NK-92 (cell line): ENCODE measurements around the gene DHCR24.

Experiments used
- DNase-seq: peaks from one replicate; lab custom pipeline; 2025; ENCODE audit not compliant: unreplicated experiment; lab: John Stamatoyannopoulos, UW

Gene DHCR24

GRCh38 chr1:54818461-54819194 lies 68.4 kb downstream of the DHCR24 start:
- DNase-seq, result no peak

GRCh38 chr1:54816951-54817350 lies 70.0 kb downstream of the DHCR24 start:
- no peak for DNase-seq

DNA sequence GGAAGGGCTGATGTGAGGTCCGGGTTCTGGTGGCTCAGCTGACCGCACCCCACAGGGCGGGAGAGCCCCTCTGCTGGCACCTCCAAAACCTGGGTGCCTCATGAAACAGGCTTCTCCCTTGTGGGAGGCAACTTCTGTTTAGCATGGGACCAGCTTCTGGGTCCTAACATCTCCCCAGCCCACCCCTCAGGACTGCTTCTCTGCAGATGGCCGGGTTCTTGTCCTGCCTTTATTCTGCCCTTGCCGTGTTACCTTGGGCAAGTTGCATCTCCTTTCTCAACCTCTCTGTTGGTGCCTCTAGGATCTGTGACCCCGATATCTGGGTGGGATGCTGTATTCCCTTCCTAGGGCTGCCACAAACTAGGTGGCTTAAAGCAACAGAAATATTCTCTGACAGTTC lies 70.9 kb downstream of the DHCR24 start:
- DNase-seq, result no peak

- DNase-seq, result no peak
These were observed 71.7 kb downstream of the DHCR24 start for GRCh38 chr1:54815086-54815876.

- DNase-seq, result no peak
These were observed 72.4 kb downstream of the DHCR24 start for GRCh38 chr1:54814571-54814970.

DNA sequence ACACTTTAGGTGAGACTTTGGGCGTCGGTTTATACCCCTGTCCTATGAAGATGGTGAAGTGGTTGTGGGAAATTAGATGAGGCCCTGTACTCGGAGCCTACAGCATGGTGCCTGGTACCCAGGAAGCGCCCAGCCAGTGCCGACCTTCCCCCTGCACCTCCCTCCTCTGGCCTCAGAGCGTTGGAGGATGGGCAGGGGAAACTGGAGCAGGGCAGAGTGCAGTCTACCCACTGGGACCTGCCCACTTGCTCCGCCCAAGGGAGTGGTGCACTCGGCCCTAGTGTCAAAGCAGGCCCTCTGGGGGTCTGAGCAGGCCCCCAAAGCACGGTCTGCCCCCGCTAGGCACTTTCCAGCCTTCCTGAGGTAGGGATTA lies 72.9 kb downstream of the DHCR24 start:
- no peak for DNase-seq

GRCh38 chr1:54813485-54814125 lies 73.4 kb downstream of the DHCR24 start:
- DNase-seq, result no peak

DNA sequence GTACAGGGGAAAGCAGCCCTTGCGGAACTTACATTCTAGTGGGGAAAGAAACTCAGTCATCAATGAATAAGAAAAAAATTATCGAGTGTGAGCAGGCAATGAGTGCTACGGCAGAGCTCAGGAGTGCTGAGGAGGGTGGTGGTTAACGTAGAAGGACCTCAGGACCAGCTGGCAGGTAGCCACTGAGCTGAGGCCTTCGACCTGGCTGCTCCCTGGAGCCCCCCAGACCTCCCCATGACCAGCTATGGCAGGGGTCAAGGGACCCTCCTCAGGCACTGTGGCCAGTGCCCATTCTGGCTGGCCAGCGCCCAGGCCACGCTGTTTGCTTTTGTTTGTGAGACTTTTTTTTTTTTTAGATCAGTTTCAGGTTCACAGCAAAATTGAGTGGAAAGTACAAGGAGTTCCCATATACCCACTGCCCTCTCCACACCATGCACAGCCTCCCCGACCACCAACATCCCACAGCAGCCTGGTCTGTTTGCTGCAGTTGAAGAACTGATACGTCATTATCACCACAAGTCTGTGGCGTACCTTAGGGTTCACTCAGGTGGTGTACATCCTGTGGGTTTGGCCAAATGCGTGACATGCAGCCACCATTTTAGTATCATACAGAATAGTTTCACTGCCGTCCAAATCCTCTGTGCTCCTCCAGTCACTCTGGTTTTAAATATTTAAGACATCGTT lies 74.1 kb downstream of the DHCR24 start:
- no peak for DNase-seq

- no peak for DNase-seq
These were observed 75.0 kb downstream of the DHCR24 start for GRCh38 chr1:54811739-54812655.

DNA sequence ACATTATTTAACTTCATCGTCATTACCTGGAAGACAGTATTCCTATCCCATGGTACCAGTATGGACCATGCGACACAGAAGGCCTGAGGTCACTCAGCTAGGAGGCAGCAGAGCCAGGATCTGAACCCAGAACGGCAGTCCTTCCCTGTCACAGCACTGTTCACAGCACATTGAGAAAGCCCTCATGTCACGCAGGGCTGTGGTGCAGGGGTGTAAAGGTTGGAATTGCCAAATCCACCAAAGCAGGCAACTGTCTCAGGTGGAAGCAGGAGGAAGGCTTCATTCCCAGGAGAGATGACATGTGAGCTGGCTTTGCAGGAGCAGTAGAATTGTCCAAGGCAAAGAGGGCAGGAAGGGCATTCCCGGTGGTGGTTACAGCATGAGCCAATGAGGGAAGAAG lies 75.9 kb downstream of the DHCR24 start:
- no peak for DNase-seq

DNA sequence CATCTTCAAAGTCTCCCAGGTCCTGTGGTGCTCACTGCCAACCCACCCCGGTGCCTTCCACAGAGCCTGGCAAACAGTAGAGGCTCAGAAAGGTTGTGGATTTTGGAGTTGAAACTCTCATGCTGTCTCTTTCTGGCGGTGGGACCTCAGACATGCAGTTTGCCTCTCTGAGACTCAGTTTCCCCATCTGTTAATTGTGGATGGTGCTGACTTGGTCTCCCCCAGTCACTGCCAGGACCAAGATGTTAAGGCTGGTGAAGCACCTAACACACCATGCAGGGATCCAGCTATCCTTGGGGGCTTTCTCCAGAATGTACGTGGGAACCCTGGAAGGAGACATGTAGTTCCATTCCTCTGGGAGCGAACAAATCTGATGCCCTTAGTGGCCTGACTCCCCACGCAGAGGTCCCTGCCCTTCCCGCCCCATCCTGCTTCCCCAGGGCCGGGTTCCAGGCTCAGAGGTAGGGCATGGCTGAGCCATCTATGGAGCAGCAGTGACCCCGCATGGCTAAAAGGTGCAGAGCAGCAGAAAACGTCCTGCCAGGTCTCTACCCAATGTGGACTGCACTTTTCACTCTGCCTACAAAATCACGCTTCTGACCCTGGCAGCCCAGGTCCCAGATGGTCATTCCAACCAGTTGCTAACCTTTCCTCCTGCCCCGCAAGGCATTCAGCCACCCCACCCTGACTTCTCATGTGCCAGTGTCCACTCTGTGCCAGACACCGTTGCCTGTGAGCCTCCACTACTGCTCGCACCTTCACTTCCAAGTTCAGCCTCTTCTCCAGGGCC lies 76.6 kb downstream of the DHCR24 start:
- no peak for DNase-seq

DNA sequence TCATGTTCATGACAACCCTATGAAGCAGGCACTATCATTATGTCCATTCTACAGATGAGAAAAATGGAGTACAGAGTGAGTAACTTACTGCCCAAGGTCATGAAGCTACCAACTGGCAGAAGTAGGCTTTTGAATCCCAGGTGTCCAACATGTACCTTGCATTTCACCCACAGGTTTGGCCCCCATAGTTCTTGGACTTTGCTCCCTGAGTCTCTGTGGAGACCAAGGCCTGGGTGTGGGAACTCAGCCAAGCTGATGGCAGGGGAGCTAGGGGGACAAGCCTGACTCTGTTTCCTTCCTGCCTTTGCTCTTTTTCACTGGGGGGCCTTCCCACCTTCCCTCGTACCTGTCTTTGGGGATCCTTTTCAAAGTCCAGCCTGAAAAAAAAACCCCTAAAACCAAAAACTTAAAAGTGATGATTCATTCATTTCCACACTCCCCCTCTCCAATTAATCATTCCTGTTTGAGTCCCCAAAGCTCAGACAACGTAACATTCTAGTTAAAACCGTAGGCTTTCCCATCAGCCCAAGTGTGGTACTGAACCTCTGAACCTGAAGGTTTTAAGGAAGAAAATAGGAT lies 77.4 kb downstream of the DHCR24 start:
- no peak for DNase-seq

GRCh38 chr1:54808443-54809207 lies 78.4 kb downstream of the DHCR24 start:
- no peak for DNase-seq

- no peak for DNase-seq
These were observed 79.2 kb downstream of the DHCR24 start for GRCh38 chr1:54807756-54808155.

GRCh38 chr1:54806931-54807611 lies 79.9 kb downstream of the DHCR24 start:
- DNase-seq, result no peak

DNA sequence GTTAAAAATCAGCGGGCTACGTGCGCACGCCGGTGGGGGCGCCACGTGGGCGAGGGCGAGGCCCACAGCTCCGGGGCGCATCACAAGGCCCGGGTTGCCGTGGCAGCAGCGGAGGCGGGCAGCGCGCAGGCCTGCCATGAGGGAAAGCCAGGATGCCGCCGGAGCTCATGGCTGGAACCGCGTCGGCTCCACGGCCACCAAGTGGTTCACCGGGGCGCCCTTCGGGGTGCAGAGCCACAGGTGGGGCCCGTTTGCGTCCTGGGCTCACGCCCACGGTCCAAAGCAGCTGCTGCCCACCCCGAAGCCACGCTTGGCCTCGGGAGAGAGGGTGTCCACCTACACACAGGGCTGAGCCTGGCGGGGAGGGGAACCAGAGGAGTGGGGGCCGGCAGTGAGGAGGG lies 81.0 kb downstream of the DHCR24 start:
- no peak for DNase-seq

- no peak for DNase-seq
These were observed 81.5 kb downstream of the DHCR24 start for GRCh38 chr1:54805466-54805865.
